DND-41 (cell line): ENCODE measurements around the gene ZNF141.

Experiments
- ATAC-seq: fragments of 200-7000 bp; cut with Tn5 transposase; 3 replicates; pipeline ENCODE4 v1.9.1; 2021; ENCODE audit warnings: low read depth; ENCODE audit not compliant: insufficient read depth
- DNase-seq: peaks from one replicate; pipeline ENCODE4 v3.0.0-alpha.2; 2020
- H2AFZ ChIP-seq: 2 replicates; pipeline ENCODE4 v1.6.0; 2012; ENCODE audit warnings: low read depth, low read length
- H3K27ac ChIP-seq: 2 replicates; pipeline ENCODE4 v1.5.1; 2012; ENCODE audit warnings: low read length, inconsistent platforms
- H3K27me3 ChIP-seq: fragments of 200-600 bp; sonication (generic); 2 replicates; pipeline ENCODE4 v1.6.0; 2012; ENCODE audit warnings: low read length, mild to moderate bottlenecking, inconsistent platforms; ENCODE audit not compliant: insufficient read depth, poor library complexity
- H3K36me3 ChIP-seq: 2 replicates; pipeline ENCODE4 v1.5.1; 2012; ENCODE audit warnings: low read length, inconsistent platforms; ENCODE audit not compliant: insufficient read depth
- H3K4me1 ChIP-seq: 2 replicates; pipeline ENCODE4 v1.5.1; 2012; ENCODE audit warnings: mild to moderate bottlenecking, low read length; ENCODE audit not compliant: insufficient read depth
- H3K4me2 ChIP-seq: 2 replicates; pipeline ENCODE4 v1.6.0; 2012; ENCODE audit warnings: mild to moderate bottlenecking, moderate library complexity, low read length, inconsistent platforms; ENCODE audit not compliant: insufficient read depth
- H3K4me3 ChIP-seq, 2 experiments: fragments of 200-600 bp in 1 of 2; shearing (Covaris generic) in 1 of 2; 2 replicates each; pipeline ENCODE4 v1.5.1; 2012 to 2016; ENCODE audit warnings: inconsistent platforms in 2 of 2, low read length in 2 of 2, mild to moderate bottlenecking in 2 of 2, low read depth in 1 of 2, moderate library complexity in 1 of 2
- H3K79me2 ChIP-seq: 2 replicates; pipeline ENCODE4 v1.6.0; 2012; ENCODE audit warnings: low read length, inconsistent platforms; ENCODE audit not compliant: insufficient read depth
- H3K9ac ChIP-seq: 2 replicates; pipeline ENCODE4 v1.6.0; 2012; ENCODE audit warnings: low read depth, mild to moderate bottlenecking, inconsistent platforms, low read length, moderate library complexity
- H3K9me3 ChIP-seq: 2 replicates; pipeline ENCODE4 v1.5.1; 2012; ENCODE audit warnings: low read length, moderate library complexity, mild to moderate bottlenecking, inconsistent platforms; ENCODE audit not compliant: insufficient read depth, severe bottlenecking
- H4K20me1 ChIP-seq: 2 replicates; pipeline ENCODE4 v1.6.0; 2012; ENCODE audit warnings: low read length; ENCODE audit not compliant: insufficient read depth
- CTCF ChIP-seq: IDR thresholded peaks from 2 replicates; pipeline ENCODE4 v1.5.1; 2012; ENCODE audit warnings: borderline replicate concordance, low read length, moderate library complexity, mild to moderate bottlenecking; ENCODE audit not compliant: poor library complexity, severe bottlenecking; ENCODE audit errors: extremely low read depth
- EZH2 ChIP-seq: IDR thresholded peaks from 3 replicates; pipeline ENCODE4 v1.6.1; 2012; ENCODE audit warnings: borderline replicate concordance, low read depth, mild to moderate bottlenecking, moderate library complexity, low read length, inconsistent platforms; ENCODE audit not compliant: severe bottlenecking

ZNF141 gene

DNA sequence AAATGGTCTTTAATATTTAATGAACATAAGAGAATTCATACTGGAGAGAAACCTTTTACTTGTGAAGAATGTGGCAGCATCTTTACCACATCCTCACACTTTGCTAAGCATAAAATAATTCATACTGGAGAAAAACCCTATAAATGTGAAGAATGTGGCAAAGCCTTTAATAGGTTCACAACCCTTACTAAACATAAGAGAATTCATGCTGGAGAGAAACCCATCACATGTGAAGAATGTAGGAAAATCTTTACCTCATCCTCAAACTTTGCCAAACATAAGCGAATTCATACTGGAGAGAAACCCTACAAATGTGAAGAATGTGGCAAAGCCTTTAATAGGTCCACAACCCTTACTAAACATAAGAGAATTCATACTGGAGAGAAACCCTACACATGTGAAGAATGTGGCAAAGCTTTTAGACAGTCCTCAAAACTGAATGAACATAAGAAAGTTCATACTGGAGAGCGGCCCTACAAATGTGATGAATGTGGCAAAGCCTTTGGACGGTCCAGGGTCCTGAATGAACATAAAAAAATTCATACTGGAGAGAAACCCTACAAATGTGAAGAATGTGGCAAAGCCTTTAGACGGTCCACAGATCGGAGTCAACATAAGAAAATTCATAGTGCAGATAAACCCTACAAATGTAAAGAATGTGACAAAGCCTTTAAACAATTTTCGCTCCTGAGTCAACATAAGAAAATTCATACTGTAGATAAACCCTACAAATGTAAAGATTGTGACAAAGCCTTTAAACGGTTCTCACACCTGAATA is 35.6 kb downstream of the ZNF141 start:
- H4K20me1 ChIP-seq: no peaks in the 10 kb centered on the region
- H3K4me1 ChIP-seq: no peaks in the 10 kb centered on the region
- H3K27ac ChIP-seq: no peak overlapping the region
- ATAC-seq: no peak
- H3K9ac ChIP-seq: no peak overlapping the region
- no peak for DNase-seq
- no peak overlapping the region; a peak in 1 of 4 replicates for H3K4me3 ChIP-seq
- H3K79me2 ChIP-seq: peaks cover 10% of the 10 kb centered on the region
- H3K4me2 ChIP-seq: no peak overlapping the region
- no peaks in the 10 kb centered on the region for H3K27me3 ChIP-seq
- H3K9me3 ChIP-seq: peaks cover 92% of the 10 kb centered on the region
- H3K36me3 ChIP-seq: peaks cover 83% of the 10 kb centered on the region
- no peak overlapping the region for H2AFZ ChIP-seq
- TF ChIP-seq EZH2 (no peak), CTCF (no peak)

DNA sequence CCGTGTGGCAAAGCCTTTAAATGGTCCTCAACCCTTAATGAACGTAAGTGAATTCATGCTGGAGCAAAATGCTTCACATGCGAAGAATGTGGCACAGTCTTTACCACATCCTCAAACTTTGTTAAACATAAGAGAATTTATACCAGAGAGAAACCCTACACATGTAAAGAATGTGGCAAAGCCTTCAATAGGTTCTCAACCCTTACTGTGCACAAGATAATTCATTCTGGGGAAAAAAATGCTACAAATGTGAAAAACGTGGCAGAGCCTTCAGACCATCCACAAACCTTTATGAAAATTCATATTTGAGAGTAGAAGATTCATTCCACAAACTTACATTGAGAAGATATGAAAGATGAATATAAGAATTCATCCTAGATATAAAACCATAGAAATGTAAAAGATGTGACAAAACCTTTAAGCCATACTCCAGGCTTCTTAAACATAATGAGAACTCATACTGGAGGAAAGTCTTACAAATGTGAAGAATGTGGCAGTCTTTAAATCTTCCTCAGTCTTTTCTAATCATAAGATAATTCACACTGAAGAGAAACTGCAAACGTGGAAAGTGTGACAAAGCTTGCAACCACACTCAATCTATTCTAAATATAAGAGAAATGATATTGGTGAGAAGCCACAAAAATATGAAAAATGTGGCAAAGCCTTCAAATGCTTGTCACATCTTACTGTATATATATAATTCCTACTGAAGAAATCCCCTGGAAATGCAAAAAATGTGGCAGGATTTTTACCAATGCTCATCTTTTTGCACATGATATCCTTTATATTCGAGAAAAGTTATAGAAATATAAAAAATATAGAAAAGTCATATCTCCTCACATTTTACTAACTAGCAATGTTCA is 36.9 kb downstream of the ZNF141 start:
- Histone ChIP-seq H3K4me3 (no peak overlapping the region; a peak in 1 of 4 replicates), H3K9ac (no peak overlapping the region), H3K4me2 (no peak overlapping the region), H3K36me3 (peaks cover 76% of the 10 kb centered on the region), H3K27me3 (no peaks in the 10 kb centered on the region), H3K79me2 (peaks cover 3% of the 10 kb centered on the region; the same call in 1 of the 2 replicates), H3K9me3 (peaks cover 92% of the 10 kb centered on the region), H2AFZ (no peak overlapping the region), H3K4me1 (no peaks in the 10 kb centered on the region), H3K27ac (no peak overlapping the region), H4K20me1 (no peaks in the 10 kb centered on the region)
- TF ChIP-seq EZH2 (no peak), CTCF (no peak)
- DNase-seq: no peak
- no peak; the same call in 2 of the 3 replicates for ATAC-seq

- H4K20me1 ChIP-seq: no peaks in the 10 kb centered on the region
- ATAC-seq (peak; percentile 82), DNase-seq (peak; percentile 85)
- H3K9ac ChIP-seq: peak overlapping the region; percentile 26; the same call in 1 of the 2 replicates
- TF ChIP-seq EZH2: no peak
- TF ChIP-seq CTCF: no peak
- H3K27me3 ChIP-seq: no peaks in the 10 kb centered on the region
- peaks cover 12% of the 10 kb centered on the region for H3K36me3 ChIP-seq
- H3K4me2 ChIP-seq: peak overlapping the region; percentile 46
- peaks cover 35% of the 10 kb centered on the region for H3K4me1 ChIP-seq
- H3K9me3 ChIP-seq: peaks cover 82% of the 10 kb centered on the region
- no peaks in the 10 kb centered on the region for H3K79me2 ChIP-seq
- H3K4me3 ChIP-seq: peak overlapping the region in 1 of 2 experiments; percentile 47; a peak in 2 of 4 replicates
- no peak overlapping the region for H2AFZ ChIP-seq
- peak overlapping the region; percentile 78 for H3K27ac ChIP-seq
Measured at GRCh38 chr4:384311-385010, 46.8 kb downstream of the ZNF141 start.
